GM12878 (cell line): Measurements from ENCODE around the gene UBA5. TPM values are rescaled to one million over a fixed set of nuclear protein-coding genes. Genes with fewer than 3 reads are reported as not detected.

Experiments
- ATAC-seq: fragments of 200-7000 bp; cut with Tn5 transposase; 3 replicates; pipeline ENCODE4 v1.9.1; 2020; ENCODE audit warnings: mild to moderate bottlenecking, moderate library complexity
- BruUV-seq: library from RNA; stranded (reverse); fragments of 400-500 nt; replicated peaks from 2 replicates; lab custom pipeline; 2021; lab: Mats Ljungman, UMichigan
- CTCF ChIA-PET: fragments of 300-600 bp; sonication (Branson Sonifier 250); formaldehyde crosslinking; extraction: SDS; loops from one replicate; lab custom pipeline; 2021; ENCODE audit warnings: inconsistent platforms; lab: Yijun Ruan, JAX
- POLR2A ChIA-PET: fragments of 350-600 bp; formaldehyde crosslinking; extraction: SDS; loops from one replicate; lab custom pipeline; 2021; ENCODE audit warnings: inconsistent platforms; lab: Charles Lee
- RAD21 ChIA-PET: fragments of 300-600 bp; sonication (Branson Sonifier 250); formaldehyde crosslinking; loops from one replicate; lab custom pipeline; 2023; ENCODE audit warnings: antibody characterized with exemption; ENCODE audit not compliant: unreplicated experiment; lab: Charles Lee
- SMC1A ChIA-PET: fragments of 300-600 bp; sonication (Branson Sonifier 250); formaldehyde crosslinking; loops from one replicate; lab custom pipeline; 2023; ENCODE audit not compliant: unreplicated experiment, uncharacterized antibody; lab: Charles Lee
- DNase-seq: peaks from one replicate; pipeline ENCODE4 v3.0.0-alpha.2; 2011; ENCODE audit warnings: low read depth, low spot score
- FAIRE-seq: peaks from 3 replicates; lab custom pipeline; 2011; peaks lifted over from hg19 to GRCh38; lab: Jason Lieb, UNC
- H2AFZ ChIP-seq: 2 replicates; pipeline ENCODE4 v1.6.0; 2011; ENCODE audit warnings: low read depth, low read length, control low read depth; ENCODE audit not compliant: control insufficient read depth
- H3K27ac ChIP-seq: 2 replicates; pipeline ENCODE4 v1.5.1; 2011; ENCODE audit warnings: control low read depth; ENCODE audit not compliant: control insufficient read depth, insufficient read depth
- H3K27me3 ChIP-seq, 2 experiments: replicated peaks in 1 of 2; 2 replicates each; pipeline versions ENCODE4 v1.6.0 to v1.6.1; 2011; ENCODE audit warnings: low read length in 1 of 2; ENCODE audit not compliant: control insufficient read depth in 2 of 2, insufficient read depth in 2 of 2
- H3K36me3 ChIP-seq, 2 experiments: 2 replicates each; pipeline ENCODE4 v1.5.1; 2011; ENCODE audit warnings: low read length in 1 of 2; ENCODE audit not compliant: control insufficient read depth in 2 of 2, insufficient read depth in 2 of 2
- H3K4me1 ChIP-seq: 2 replicates; pipeline ENCODE4 v1.6.1; 2011; ENCODE audit warnings: mild to moderate bottlenecking, low read length, moderate library complexity, mixed read lengths; ENCODE audit not compliant: control insufficient read depth, insufficient read depth
- H3K4me2 ChIP-seq: 2 replicates; pipeline ENCODE4 v1.6.0; 2011; ENCODE audit warnings: control low read depth; ENCODE audit not compliant: control insufficient read depth, insufficient read depth
- H3K4me3 ChIP-seq: fragments of 200-600 bp; sonication (generic); 2 replicates; pipeline ENCODE4 v1.5.1; 2016
- H3K79me2 ChIP-seq: 2 replicates; pipeline ENCODE4 v1.6.0; 2011; ENCODE audit warnings: low read length; ENCODE audit not compliant: control insufficient read depth, insufficient read depth
- H3K9ac ChIP-seq: 2 replicates; pipeline ENCODE4 v1.8.0; 2011; ENCODE audit warnings: low read length, control low read depth, mixed read lengths; ENCODE audit not compliant: control insufficient read depth, insufficient read depth
- H3K9me3 ChIP-seq: replicated peaks from 3 replicates; pipeline ENCODE4 v1.5.1; 2011; ENCODE audit warnings: mild to moderate bottlenecking, low read length; ENCODE audit not compliant: control insufficient read depth, insufficient read depth
- H4K20me1 ChIP-seq: 2 replicates; pipeline ENCODE4 v1.6.0; 2011; ENCODE audit not compliant: control insufficient read depth, insufficient read depth
- BRCA1 ChIP-seq: IDR thresholded peaks from 2 replicates; pipeline ENCODE4 v1.6.1; 2011; ENCODE audit warnings: low read depth, low read length, improper control_type of control experiment
- HCFC1 ChIP-seq: fragments of 150-350 bp; IDR thresholded peaks from 2 replicates; pipeline ENCODE4 v1.6.1; 2014; ENCODE audit warnings: low read length
- HDAC2 ChIP-seq: fragments of 200-600 bp; sonication (generic); IDR thresholded peaks from 2 replicates; pipeline ENCODE4 v1.6.1; 2017
- IKZF2 ChIP-seq, 2 experiments: fragments of 450-650 bp; IDR thresholded peaks; 2 replicates each; pipeline ENCODE4 v1.6.1; 2017; ENCODE audit warnings: mild to moderate bottlenecking in 2 of 2, moderate library complexity in 2 of 2
- IRF4 ChIP-seq: IDR thresholded peaks from 2 replicates; pipeline ENCODE4 v1.6.1; 2011; ENCODE audit warnings: low read depth, low read length
- LARP7 ChIP-seq: fragments of 450-650 bp; IDR thresholded peaks from 2 replicates; pipeline ENCODE4 v1.6.1; 2017; ENCODE audit warnings: mild to moderate bottlenecking
- NBN ChIP-seq: fragments of 450-650 bp; IDR thresholded peaks from 2 replicates; pipeline ENCODE4 v1.6.1; 2016
- NR2C2 ChIP-seq: IDR thresholded peaks from 2 replicates; pipeline ENCODE4 v1.6.1; 2011; ENCODE audit warnings: borderline replicate concordance, low read depth; ENCODE audit not compliant: control insufficient read depth, insufficient read length
- PAX5 ChIP-seq: IDR thresholded peaks from 2 replicates; pipeline ENCODE4 v1.6.1; 2011; ENCODE audit warnings: low read depth, low read length, borderline replicate concordance
- POLR2AphosphoS2 ChIP-seq: IDR thresholded peaks from 2 replicates; pipeline ENCODE4 v1.6.1; 2011; ENCODE audit warnings: low read depth, mild to moderate bottlenecking, low read length, improper control_type of control experiment, moderate library complexity
- SKIL ChIP-seq: fragments of 450-650 bp; IDR thresholded peaks from 2 replicates; pipeline ENCODE4 v1.6.1; 2017; ENCODE audit warnings: mild to moderate bottlenecking, low read depth, inconsistent platforms; ENCODE audit not compliant: poor library complexity, severe bottlenecking
- SMAD1 ChIP-seq: fragments of 450-650 bp; IDR thresholded peaks from 2 replicates; pipeline ENCODE4 v1.6.1; 2018; ENCODE audit warnings: mild to moderate bottlenecking, low read depth; ENCODE audit not compliant: partially characterized antibody
- SREBF1 ChIP-seq: IDR thresholded peaks from 2 replicates; pipeline ENCODE4 v1.6.1; 2012; ENCODE audit warnings: mild to moderate bottlenecking, low read length
- ZBTB40 ChIP-seq: fragments of 450-650 bp; IDR thresholded peaks from 2 replicates; pipeline ENCODE4 v1.6.1; 2016; ENCODE audit warnings: mild to moderate bottlenecking, moderate library complexity, borderline replicate concordance
- ZNF24 ChIP-seq: fragments of 450-650 bp; IDR thresholded peaks from 2 replicates; pipeline ENCODE4 v1.6.1; 2017; ENCODE audit warnings: antibody characterized with exemption, mild to moderate bottlenecking
- ZNF274 ChIP-seq: IDR thresholded peaks from one replicate; pipeline ENCODE4 v1.8.0; 2011; ENCODE audit not compliant: insufficient read length, insufficient read depth
- ZSCAN29 ChIP-seq: fragments of 450-650 bp; IDR thresholded peaks from 2 replicates; pipeline ENCODE4 v1.6.1; 2017; ENCODE audit warnings: mild to moderate bottlenecking, moderate library complexity
- WGBS: methylation state at CpG from one replicate; pipeline ENCODE4 v1.1.6; 2016; ENCODE audit warnings: low lambda C conversion rate; ENCODE audit not compliant: insufficient replicate concordance, insufficient coverage; ENCODE audit errors: missing lambda C conversion rate; 5-methylcytosine and 5-hydroxymethylcytosine counted together
- in situ Hi-C: fragments of 300-500 bp; cut with MboI; formaldehyde crosslinking; loops from 9 replicates; pipeline ENCODE4 v1.14.3; 2018; ENCODE audit warnings: mixed read lengths
- intact Hi-C: fragments of 100-400 bp; cut with micrococcal nuclease; formaldehyde crosslinking; loops from one replicate; pipeline ENCODE4 v1.14.2; 2022; ENCODE audit not compliant: unreplicated experiment
- polyA plus RNA-seq, 11 experiments: library from polyadenylated mRNA; depleted of rRNA in 4 of 11; unstranded in 6 of 11; stranded (reverse) in 5 of 11; fragments of >200 nt; fragmentation: Nextera tagmentation in 4 of 11; fragmentation: Illumina TruSeq in 1 of 11; extraction: Ambion mirVana in 4 of 11; extraction: Trizol in 1 of 11; gene quantifications; 1 replicate in 1 of 11; 2 replicates in 10 of 11; pipeline versions ENCODE4 v1.2.1 to v1.2.3, GENCODE V29; 2011 to 2016; ENCODE audit warnings: inconsistent platforms in 2 of 11, missing spikeins in 2 of 11, low read depth in 1 of 11
- total RNA-seq, 4 experiments: library from RNA; depleted of rRNA in 3 of 4; stranded (reverse); fragments of >200 nt in 3 of 4; fragmentation: Illumina TruSeq in 1 of 4; extraction: Trizol in 1 of 4; gene quantifications; 2 replicates each; pipeline versions ENCODE4 v1.2.1 to v1.2.3, GENCODE V29; 2013 to 2021
- TF ChIP-seq, protein P1 (sequence below): fragments of 150-350 bp; IDR thresholded peaks from 2 replicates; pipeline ENCODE4 v1.6.1; 2014; ENCODE audit warnings: mild to moderate bottlenecking, low read depth, low read length
- TF ChIP-seq, protein P2 (sequence below): IDR thresholded peaks from 2 replicates; pipeline ENCODE4 v1.6.1; 2012; ENCODE audit warnings: low read depth, low read length, improper control_type of control experiment

Gene UBA5
- total and polyA plus RNA-seq, 10 of the 15 experiments (the other 5 are each of a cell fraction or from before 2014, with no cell fraction given): 10.2 to 62.1 (median 43.8) TPM

DNA sequence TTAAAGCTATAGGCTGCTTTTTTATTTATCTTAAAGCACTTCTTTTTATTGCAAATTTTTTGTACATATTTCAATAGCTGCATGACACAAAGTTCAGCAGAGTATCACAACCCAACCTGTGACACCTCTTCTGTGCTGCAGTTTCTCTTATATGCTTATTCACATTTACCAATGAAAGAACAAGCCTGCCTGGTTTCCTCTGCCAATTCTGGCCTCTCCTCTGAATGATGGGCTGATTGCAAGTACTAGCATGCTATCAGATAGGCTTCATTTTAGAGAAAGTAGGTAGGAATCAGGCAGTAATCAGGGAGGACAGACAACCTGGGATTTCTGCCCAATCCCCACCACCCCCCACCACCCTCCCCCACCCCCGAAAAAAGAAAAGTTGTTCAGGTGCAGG, 36.5 kb upstream of the UBA5 start:
- Histone ChIP-seq H3K9me3 (no peaks in the 10 kb centered on the region), H3K9ac (no peak overlapping the region), H3K27me3 (no peaks in the 10 kb centered on the region), H3K79me2 (no peaks in the 10 kb centered on the region), H3K4me1 (peaks cover 12% of the 10 kb centered on the region), H3K4me2 (no peak overlapping the region), H2AFZ (no peak overlapping the region), H4K20me1 (no peaks in the 10 kb centered on the region), H3K4me3 (no peak overlapping the region), H3K36me3 (peaks cover 0 to 5% of the 10 kb centered on the region in 2 experiments; a peak in 2 of 4 replicates), H3K27ac (no peak overlapping the region)
- FAIRE-seq: no peak
- no peak for ATAC-seq
- SMC1A ChIA-PET: interaction anchor here (0.9 to 1.2 kb wide), 2 partner anchors 9 to 24 kb away, joined by 3 to 4 read pairs; no protein-coding TSS in a partner anchor
- in situ Hi-C loops: no loop called here
- intact Hi-C loops: no loop called here
- BruUV-seq: no TSS peak
- WGBS: 100% methylated on average over 1 of the region's 1 CpG
- RAD21 ChIA-PET: interaction anchor here (0.6 to 0.8 kb wide), 3 partner anchors 26 to 88 kb away, joined by 3 read pairs; partner anchors contain the start of gene ACKR4
- no peak for DNase-seq
- POLR2A ChIA-PET: no interaction called here
- CTCF ChIA-PET: interaction anchor here (1.2 to 2.0 kb wide), 4 partner anchors 14 to 89 kb away, joined by 3 to 9 read pairs (median 4); no protein-coding TSS in a partner anchor
- TF ChIP-seq HCFC1 (no peak), NBN (no peak), ZNF24 (no peak), IKZF2 (IDR thresholded peaks at IDR 0.05) (no peak), IRF4 (no peak), ZBTB40 (no peak), SMAD1 (no peak), SKIL (no peak), SREBF1 (no peak), PAX5 (no peak), NR2C2 (no peak), BRCA1 (no peak), ZNF274 (no peak), LARP7 (no peak), POLR2AphosphoS2 (no peak), ZSCAN29 (no peak), HDAC2 (no peak)
- TF ChIP-seq, protein P1, sequence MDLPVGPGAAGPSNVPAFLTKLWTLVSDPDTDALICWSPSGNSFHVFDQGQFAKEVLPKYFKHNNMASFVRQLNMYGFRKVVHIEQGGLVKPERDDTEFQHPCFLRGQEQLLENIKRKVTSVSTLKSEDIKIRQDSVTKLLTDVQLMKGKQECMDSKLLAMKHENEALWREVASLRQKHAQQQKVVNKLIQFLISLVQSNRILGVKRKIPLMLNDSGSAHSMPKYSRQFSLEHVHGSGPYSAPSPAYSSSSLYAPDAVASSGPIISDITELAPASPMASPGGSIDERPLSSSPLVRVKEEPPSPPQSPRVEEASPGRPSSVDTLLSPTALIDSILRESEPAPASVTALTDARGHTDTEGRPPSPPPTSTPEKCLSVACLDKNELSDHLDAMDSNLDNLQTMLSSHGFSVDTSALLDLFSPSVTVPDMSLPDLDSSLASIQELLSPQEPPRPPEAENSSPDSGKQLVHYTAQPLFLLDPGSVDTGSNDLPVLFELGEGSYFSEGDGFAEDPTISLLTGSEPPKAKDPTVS: no peak
- TF ChIP-seq, protein P2, sequence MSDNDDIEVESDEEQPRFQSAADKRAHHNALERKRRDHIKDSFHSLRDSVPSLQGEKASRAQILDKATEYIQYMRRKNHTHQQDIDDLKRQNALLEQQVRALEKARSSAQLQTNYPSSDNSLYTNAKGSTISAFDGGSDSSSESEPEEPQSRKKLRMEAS: no peak
